ENCODE measurements around the gene ARL5C.

ARL5C gene

GRCh38 chr17:39165841-39166349, at the start of gene ARL5C:
TSS of gene ARL5C (minus strand) at chr17:39166161. CDS start at chr17:39165760, 401 bp downstream.
- DNase-seq, result no peak

- DNase-seq, result no peak
Measured at GRCh38 chr17:39213852-39214251, 47.9 kb upstream of the ARL5C start.

GRCh38 chr17:39212841-39213480, 47.0 kb upstream of the ARL5C start:
- no peak for DNase-seq

GRCh38 chr17:39212195-39212810, 46.3 kb upstream of the ARL5C start:
- no peak for DNase-seq

- no peak for DNase-seq
Measured at GRCh38 chr17:39210093-39210434, 44.1 kb upstream of the ARL5C start.

- DNase-seq, result peak; percentile 67
Measured at GRCh38 chr17:39209317-39210092, 43.5 kb upstream of the ARL5C start.

GRCh38 chr17:39208893-39209292, 42.9 kb upstream of the ARL5C start:
- DNase-seq, result no peak

GRCh38 chr17:39208136-39208535, 42.2 kb upstream of the ARL5C start:
- DNase-seq, result no peak

- no peak for DNase-seq
Measured at GRCh38 chr17:39205112-39205526, 39.2 kb upstream of the ARL5C start.

GRCh38 chr17:39204245-39204644, 38.3 kb upstream of the ARL5C start:
- no peak for DNase-seq

- DNase-seq, result no peak
Measured at GRCh38 chr17:39200957-39201510, 35.1 kb upstream of the ARL5C start.

- peak; percentile 76 for DNase-seq
Measured at GRCh38 chr17:39200070-39200879, 34.3 kb upstream of the ARL5C start, which contains the start of gene RPL19. TSS of gene RPL19 (plus strand) at chr17:39200283. CDS start at chr17:39200345, 62 bp downstream.

GRCh38 chr17:39199820-39200069, 33.8 kb upstream of the ARL5C start:
- DNase-seq, result peak; percentile 85

- DNase-seq, result no peak
Measured at GRCh38 chr17:39198186-39198566, 32.2 kb upstream of the ARL5C start.

GRCh38 chr17:39197380-39198185, 31.6 kb upstream of the ARL5C start, which contains the start of gene CACNB1:
TSS of gene CACNB1 (minus strand) at chr17:39197669. CDS start at chr17:39197495, 174 bp downstream.
- DNase-seq, result peak; percentile 57

GRCh38 chr17:39196808-39197291, 30.9 kb upstream of the ARL5C start:
- DNase-seq, result peak; percentile 19

GRCh38 chr17:39196241-39196807, 30.4 kb upstream of the ARL5C start:
- DNase-seq, result no peak

GRCh38 chr17:39195568-39196160, 29.7 kb upstream of the ARL5C start:
- peak; percentile 33 for DNase-seq

GRCh38 chr17:39194985-39195524, 29.1 kb upstream of the ARL5C start:
- no peak for DNase-seq
